ENCODE data around the gene ABLIM3. TPM values are rescaled to one million over a fixed set of nuclear protein-coding genes. Genes with fewer than 3 reads are reported as not detected.

Gene ABLIM3
- total and polyA plus RNA-seq, 9 of the 15 experiments (the other 6 are each of a cell fraction or from before 2014, with no cell fraction given): 0.03 to 0.38 (median 0.11) TPM

DNA sequence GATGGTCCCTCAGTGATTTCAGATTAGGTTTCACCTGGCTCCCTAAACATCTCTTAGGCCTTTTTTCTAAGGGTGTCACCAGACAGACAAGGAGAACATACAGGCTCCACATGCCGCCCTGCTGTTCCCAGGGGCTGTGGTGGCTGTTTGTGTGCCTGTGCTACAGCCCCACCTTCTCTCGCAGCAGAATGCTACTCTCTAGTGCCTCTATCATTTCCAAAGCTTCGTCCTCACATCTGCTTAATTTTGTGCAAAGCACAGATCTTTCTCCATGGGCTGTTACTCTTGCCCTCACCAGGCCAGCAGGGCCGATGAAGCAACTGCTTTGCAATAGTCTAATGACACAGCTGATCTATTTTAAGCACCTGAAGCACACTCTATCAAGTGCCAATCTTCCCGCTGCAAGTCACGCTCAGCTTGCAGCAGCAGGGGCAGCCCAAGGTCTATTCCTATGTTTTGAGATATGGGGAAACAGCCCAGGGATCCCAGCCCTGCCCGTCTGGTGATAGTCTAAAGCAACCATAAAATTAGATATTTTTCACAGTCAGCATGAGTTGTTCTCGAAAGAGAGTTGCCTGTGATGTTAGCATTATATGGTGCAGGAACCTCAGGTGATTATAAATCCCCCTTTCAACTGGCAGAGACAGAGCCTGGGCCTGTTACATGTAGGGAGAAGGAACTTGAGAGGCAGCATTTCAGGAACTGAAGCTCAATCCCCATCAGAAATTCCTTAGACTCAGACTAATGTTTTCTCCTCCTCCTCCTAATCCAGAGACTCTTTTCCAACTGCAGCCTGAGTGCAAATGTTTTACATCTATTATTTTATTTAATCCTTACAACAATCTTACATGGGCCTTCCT is 12.7 kb downstream of the ABLIM3 start (continued):
- TF ChIP-seq CBX5 (IDR thresholded peaks at IDR 0.05; ENCODE audit: borderline replicate concordance, low read depth) (no peak), MCM3 (IDR thresholded peaks at IDR 0.05) (no peak), E2F3 (CRISPR knock-in tag; IDR thresholded peaks at IDR 0.05) (0 out of 2 replicates have a peak, but pooled peaks have one; percentile 23), NR4A1 (CRISPR knock-in tag; IDR thresholded peaks at IDR 0.05) (no peak), NR4A1 (tag; IDR thresholded peaks at IDR 0.05) (peak; percentile 79), HLTF (IDR thresholded peaks at IDR 0.05) (no peak), TEAD4 (IDR thresholded peaks at IDR 0.05; ENCODE audit: low read length) (peak; percentile 48), TEAD4 (CRISPR knock-in tag; IDR thresholded peaks at IDR 0.05; ENCODE audit: borderline replicate concordance) (no peak), CBFA2T2 (conservative IDR thresholded peaks at IDR 0.05) (no peak), HNRNPUL1 (IDR thresholded peaks at IDR 0.05; ENCODE audit: low read length) (no peak), KLF1 (tag; IDR thresholded peaks at IDR 0.05) (0 out of 2 replicates have a peak, but pooled peaks have one; percentile 33), KDM2B (CRISPR knock-in tag; IDR thresholded peaks at IDR 0.05) (no peak), ZC3H11A (IDR thresholded peaks at IDR 0.05; ENCODE audit: low read depth, low read length) (no peak), FOXA3 (CRISPR knock-in tag; conservative IDR thresholded peaks at IDR 0.05 in 1 of 2, IDR thresholded peaks at IDR 0.05 in 1 of 2) (no peak), CHD4 (IDR thresholded peaks at IDR 0.05; ENCODE audit: insufficient read depth, insufficient replicate concordance, low read depth, low read length, poor library complexity, severe bottlenecking) (no peak), CREBBP (IDR thresholded peaks at IDR 0.05; ENCODE audit: low read depth, low read length) (no peak), FOXM1 (IDR thresholded peaks at IDR 0.05; ENCODE audit: low read depth) (no peak), FOXM1 (CRISPR knock-in tag; IDR thresholded peaks at IDR 0.05; ENCODE audit: low read depth) (no peak), JUND (IDR thresholded peaks at IDR 0.05; ENCODE audit: borderline replicate concordance, low read depth, low read length) (peak; percentile 82), JUND (tag; IDR thresholded peaks at IDR 0.05; ENCODE audit: borderline replicate concordance, low read depth, low read length) (peak; percentile 79; the same call in 1 of the 3 replicates)
- TF ChIP-seq, protein P1, sequence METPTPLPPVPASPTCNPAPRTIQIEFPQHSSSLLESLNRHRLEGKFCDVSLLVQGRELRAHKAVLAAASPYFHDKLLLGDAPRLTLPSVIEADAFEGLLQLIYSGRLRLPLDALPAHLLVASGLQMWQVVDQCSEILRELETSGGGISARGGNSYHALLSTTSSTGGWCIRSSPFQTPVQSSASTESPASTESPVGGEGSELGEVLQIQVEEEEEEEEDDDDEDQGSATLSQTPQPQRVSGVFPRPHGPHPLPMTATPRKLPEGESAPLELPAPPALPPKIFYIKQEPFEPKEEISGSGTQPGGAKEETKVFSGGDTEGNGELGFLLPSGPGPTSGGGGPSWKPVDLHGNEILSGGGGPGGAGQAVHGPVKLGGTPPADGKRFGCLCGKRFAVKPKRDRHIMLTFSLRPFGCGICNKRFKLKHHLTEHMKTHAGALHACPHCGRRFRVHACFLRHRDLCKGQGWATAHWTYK (CRISPR knock-in tag; IDR thresholded peaks at IDR 0.05): no peak
- TF ChIP-seq, protein P2, sequence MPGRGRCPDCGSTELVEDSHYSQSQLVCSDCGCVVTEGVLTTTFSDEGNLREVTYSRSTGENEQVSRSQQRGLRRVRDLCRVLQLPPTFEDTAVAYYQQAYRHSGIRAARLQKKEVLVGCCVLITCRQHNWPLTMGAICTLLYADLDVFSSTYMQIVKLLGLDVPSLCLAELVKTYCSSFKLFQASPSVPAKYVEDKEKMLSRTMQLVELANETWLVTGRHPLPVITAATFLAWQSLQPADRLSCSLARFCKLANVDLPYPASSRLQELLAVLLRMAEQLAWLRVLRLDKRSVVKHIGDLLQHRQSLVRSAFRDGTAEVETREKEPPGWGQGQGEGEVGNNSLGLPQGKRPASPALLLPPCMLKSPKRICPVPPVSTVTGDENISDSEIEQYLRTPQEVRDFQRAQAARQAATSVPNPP (IDR thresholded peaks at IDR 0.05; ENCODE audit: borderline replicate concordance, insufficient read depth, insufficient read length): no peak
- TF ChIP-seq, protein P3, sequence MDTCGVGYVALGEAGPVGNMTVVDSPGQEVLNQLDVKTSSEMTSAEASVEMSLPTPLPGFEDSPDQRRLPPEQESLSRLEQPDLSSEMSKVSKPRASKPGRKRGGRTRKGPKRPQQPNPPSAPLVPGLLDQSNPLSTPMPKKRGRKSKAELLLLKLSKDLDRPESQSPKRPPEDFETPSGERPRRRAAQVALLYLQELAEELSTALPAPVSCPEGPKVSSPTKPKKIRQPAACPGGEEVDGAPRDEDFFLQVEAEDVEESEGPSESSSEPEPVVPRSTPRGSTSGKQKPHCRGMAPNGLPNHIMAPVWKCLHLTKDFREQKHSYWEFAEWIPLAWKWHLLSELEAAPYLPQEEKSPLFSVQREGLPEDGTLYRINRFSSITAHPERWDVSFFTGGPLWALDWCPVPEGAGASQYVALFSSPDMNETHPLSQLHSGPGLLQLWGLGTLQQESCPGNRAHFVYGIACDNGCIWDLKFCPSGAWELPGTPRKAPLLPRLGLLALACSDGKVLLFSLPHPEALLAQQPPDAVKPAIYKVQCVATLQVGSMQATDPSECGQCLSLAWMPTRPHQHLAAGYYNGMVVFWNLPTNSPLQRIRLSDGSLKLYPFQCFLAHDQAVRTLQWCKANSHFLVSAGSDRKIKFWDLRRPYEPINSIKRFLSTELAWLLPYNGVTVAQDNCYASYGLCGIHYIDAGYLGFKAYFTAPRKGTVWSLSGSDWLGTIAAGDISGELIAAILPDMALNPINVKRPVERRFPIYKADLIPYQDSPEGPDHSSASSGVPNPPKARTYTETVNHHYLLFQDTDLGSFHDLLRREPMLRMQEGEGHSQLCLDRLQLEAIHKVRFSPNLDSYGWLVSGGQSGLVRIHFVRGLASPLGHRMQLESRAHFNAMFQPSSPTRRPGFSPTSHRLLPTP (IDR thresholded peaks at IDR 0.05; ENCODE audit: borderline replicate concordance, extremely low read depth, insufficient read length): no peak
- TF ChIP-seq, protein P4, sequence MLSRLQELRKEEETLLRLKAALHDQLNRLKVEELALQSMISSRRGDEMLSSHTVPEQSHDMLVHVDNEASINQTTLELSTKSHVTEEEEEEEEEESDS (CRISPR knock-in tag; IDR thresholded peaks at IDR 0.05): no peak

Measured in K562 (cell line).